Left ventricle myocardium inferior (tissue), 1 donor: ENCODE data around the gene DAB2IP. TPM values are rescaled to one million over a fixed set of nuclear protein-coding genes. Genes with fewer than 3 reads are reported as not detected.

ENCODE experiments used
- DNase-seq: peaks from one replicate; pipeline ENCODE4 v3.0.0-alpha.2; 2020
- H3K27ac ChIP-seq: fragments of 200-600 bp; replicated peaks from 2 replicates; pipeline ENCODE4 v1.8.0; 2021
- H3K27me3 ChIP-seq: fragments of 200-600 bp; 2 replicates; pipeline ENCODE4 v1.8.0; 2021; ENCODE audit warnings: low read depth
- H3K36me3 ChIP-seq: fragments of 200-600 bp; 2 replicates; pipeline ENCODE4 v1.8.0; 2021
- H3K4me1 ChIP-seq: fragments of 200-600 bp; 2 replicates; pipeline ENCODE4 v1.8.0; 2021
- H3K4me3 ChIP-seq: fragments of 200-600 bp; 2 replicates; pipeline ENCODE4 v1.8.0; 2021; ENCODE audit warnings: mild to moderate bottlenecking, moderate library complexity
- H3K9me3 ChIP-seq: fragments of 200-600 bp; replicated peaks from 2 replicates; pipeline ENCODE4 v1.8.0; 2021
- CTCF ChIP-seq: fragments of 200-600 bp; IDR thresholded peaks from 2 replicates; pipeline ENCODE4 v1.8.0; 2021; ENCODE audit warnings: antibody characterized with exemption, mild to moderate bottlenecking, borderline replicate concordance
- intact Hi-C: fragments of 100-400 bp; cut with micrococcal nuclease; formaldehyde crosslinking; loops from one replicate; pipeline ENCODE4 v1.11.0; 2022
- long read RNA-seq: library from polyadenylated mRNA; unstranded; transcript quantifications from one replicate; pipeline ENCODE4 v2.0.0, GENCODE V29; 2021
- total RNA-seq: library from RNA; stranded (reverse); fragmentation: NEBNext Ultra II Directional; extraction: Animal tissue kit (Norgen Biotek cat#: 25700); gene quantifications from one replicate; pipeline ENCODE4 v1.2.1, GENCODE V29; 2021
- donor health status: DM: no; HTN: yes; CAD: no; lungs with severe emphysema.

The DAB2IP gene
- total RNA-seq = 50.7 TPM
- long read RNA-seq, partial matches to known transcripts = 30 of 67 reads
- long read RNA-seq, other reads (novel, unspliced or antisense) = 37 of 67 reads

GRCh38 chr9:121651295-121652020 is at the start of gene DAB2IP:
DAB2IP (plus strand) TSS chr9:121651634; CDS start chr9:121651776, 142 bp downstream.
- peak within 1 kb of the TSS; percentile 88 for H3K27ac ChIP-seq
- intact Hi-C loops = no loop called here
- H3K27me3 ChIP-seq = no peaks in the 10 kb centered on the region
- TF ChIP-seq CTCF = no peak
- H3K4me3 ChIP-seq = peak within 1 kb of the TSS; percentile 80
- peaks cover 93% of the 10 kb centered on the region for H3K4me1 ChIP-seq
- no peaks in the 10 kb centered on the region for H3K9me3 ChIP-seq
- peak; percentile 60 for DNase-seq
- H3K36me3 ChIP-seq = no peaks in the 10 kb centered on the region

GRCh38 chr9:121603028-121603427 is 48.4 kb upstream of the DAB2IP start:
- Histone ChIP-seq H3K27me3 (no peaks in the 10 kb centered on the region), H3K4me1 (peaks cover 98% of the 10 kb centered on the region), H3K27ac (no peak overlapping the region), H3K4me3 (no peak overlapping the region), H3K9me3 (no peaks in the 10 kb centered on the region), H3K36me3 (no peaks in the 10 kb centered on the region)
- TF ChIP-seq CTCF = no peak
- intact Hi-C loops = no loop called here
- DNase-seq = no peak

- H3K36me3 ChIP-seq = no peaks in the 10 kb centered on the region
- no peak overlapping the region for H3K4me3 ChIP-seq
- no peaks in the 10 kb centered on the region for H3K9me3 ChIP-seq
- no peaks in the 10 kb centered on the region for H3K27me3 ChIP-seq
- H3K27ac ChIP-seq = peak overlapping the region; percentile 71
- TF ChIP-seq CTCF = no peak
- intact Hi-C loops = no loop called here
- H3K4me1 ChIP-seq = peaks cover 99% of the 10 kb centered on the region
- DNase-seq = no peak
Measured at GRCh38 chr9:121604242-121604641, 47.2 kb upstream of the DAB2IP start.

GRCh38 chr9:121604654-121605053 is 46.8 kb upstream of the DAB2IP start:
- peak overlapping the region; percentile 71 for H3K27ac ChIP-seq
- DNase-seq = no peak
- intact Hi-C loops = no loop called here
- no peak for TF ChIP-seq CTCF
- H3K9me3 ChIP-seq = no peaks in the 10 kb centered on the region
- no peaks in the 10 kb centered on the region for H3K27me3 ChIP-seq
- peaks cover 100% of the 10 kb centered on the region for H3K4me1 ChIP-seq
- no peak overlapping the region for H3K4me3 ChIP-seq
- H3K36me3 ChIP-seq = no peaks in the 10 kb centered on the region

- no peak for TF ChIP-seq CTCF
- no peaks in the 10 kb centered on the region for H3K36me3 ChIP-seq
- DNase-seq = peak; percentile 68
- H3K27me3 ChIP-seq = no peaks in the 10 kb centered on the region
- H3K4me3 ChIP-seq = peak overlapping the region; percentile 35
- peak overlapping the region; percentile 88 for H3K27ac ChIP-seq
- intact Hi-C loops = no loop called here
- H3K4me1 ChIP-seq = peaks cover 100% of the 10 kb centered on the region
- H3K9me3 ChIP-seq = no peaks in the 10 kb centered on the region
Measured at GRCh38 chr9:121607434-121608167, 43.8 kb upstream of the DAB2IP start.
